VCaP (cell line): ENCODE data around the gene BATF3.
A peak's percentile ranks its signal among the peaks of the same experiment; 100 is the strongest.
"Not testable (repeated sequence)": the region's sequence is repeated elsewhere in the genome, so short reads cannot be mapped to it uniquely, and the experiment has no call there.

Source experiments
- H3K27ac ChIP-seq: fragments of 450-650 bp; 2 replicates; pipeline ENCODE4 v1.5.1; 2017
- CTCF ChIP-seq: fragments of 450-650 bp; conservative IDR thresholded peaks from 2 replicates; pipeline ENCODE4 v1.5.1; 2017; ENCODE audit warnings: mild to moderate bottlenecking, moderate library complexity

BATF3 gene

GRCh38 chr1:212731630-212732029 lies 32.0 kb upstream of the BATF3 start:
- no peak overlapping the region for H3K27ac ChIP-seq
- TF ChIP-seq CTCF: no peak

GRCh38 chr1:212728606-212729005 lies 29.0 kb upstream of the BATF3 start:
- TF ChIP-seq CTCF: no peak
- no peak overlapping the region for H3K27ac ChIP-seq

- no peak overlapping the region for H3K27ac ChIP-seq
These were observed 27.9 kb upstream of the BATF3 start for GRCh38 chr1:212727386-212728181.

GRCh38 chr1:212724679-212725078 lies 25.0 kb upstream of the BATF3 start:
- not testable (repeated sequence) for H3K27ac ChIP-seq

More at GRCh38 chr1:212727386-212728181, 27.9 kb upstream of the BATF3 start:
- no peak for TF ChIP-seq CTCF

- TF ChIP-seq CTCF: no peak
- H3K27ac ChIP-seq: peak overlapping the region; percentile 49
These were observed 22.8 kb upstream of the BATF3 start for GRCh38 chr1:212722270-212722957.

GRCh38 chr1:212721388-212722247 lies 22.0 kb upstream of the BATF3 start:
- TF ChIP-seq CTCF: no peak
- H3K27ac ChIP-seq: peak overlapping the region; percentile 49

- no peak overlapping the region for H3K27ac ChIP-seq
- TF ChIP-seq CTCF: no peak
These were observed 20.0 kb upstream of the BATF3 start for GRCh38 chr1:212719633-212720032.
